Hindlimb muscle (tissue), 1 donor: ENCODE results near the gene TRANK1. TPM values are rescaled to one million over a fixed set of nuclear protein-coding genes. Genes with fewer than 3 reads are reported as not detected.
A peak's percentile ranks its signal among the peaks of the same experiment; 100 is the strongest.
"Not testable (repeated sequence)": the region's sequence is repeated elsewhere in the genome, so short reads cannot be mapped to it uniquely, and the experiment has no call there.

Experiments
- DNase-seq: peaks from one replicate; pipeline ENCODE4 v3.0.0-alpha.2; 2013
- polyA plus RNA-seq: library from polyadenylated mRNA; unstranded; fragments of 120-200 nt; gene quantifications from one replicate; pipeline ENCODE4 v1.2.1, GENCODE V29; 2013; ENCODE audit not compliant: insufficient read length

Gene TRANK1
- polyA plus RNA-seq, 1 donor: 5.0 TPM

DNA sequence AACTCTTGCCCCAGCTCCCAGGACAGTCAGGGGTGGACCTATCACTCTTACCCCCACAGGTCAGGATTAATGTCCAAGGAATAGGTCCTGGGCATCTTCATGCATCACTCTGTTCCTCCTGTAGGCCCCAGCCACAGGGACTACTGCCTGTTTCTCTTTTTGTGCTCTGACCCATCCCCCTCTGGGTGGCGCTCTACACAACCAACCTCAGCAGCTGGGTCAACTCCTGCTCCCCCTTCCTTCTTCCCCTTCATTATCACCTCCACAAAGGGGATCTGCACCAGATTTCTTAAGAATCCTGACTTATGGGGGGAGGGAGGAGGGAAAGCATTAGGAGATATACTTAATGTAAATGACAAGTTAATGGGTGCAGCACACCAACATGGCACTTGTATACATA, 12.2 kb upstream of the TRANK1 start:
- no peak for DNase-seq

DNA sequence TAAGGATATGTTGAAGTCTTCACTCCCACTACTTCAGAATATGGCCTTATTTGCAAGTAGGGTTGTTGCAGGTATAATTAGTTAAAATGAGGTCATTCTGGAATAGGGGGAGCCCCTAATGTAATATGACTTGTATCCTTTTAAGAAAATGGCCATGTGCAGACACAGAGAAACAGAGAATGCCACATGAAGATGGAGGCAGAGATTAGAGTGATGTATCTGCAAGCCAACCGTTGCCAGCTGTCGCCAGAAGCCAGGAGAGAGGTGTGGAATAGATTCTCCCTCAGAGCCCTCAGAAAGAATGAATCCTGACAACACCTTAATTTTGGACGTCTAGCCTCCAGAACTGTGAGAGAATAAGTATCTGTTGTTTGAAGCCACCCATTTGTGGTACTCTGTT, 11.3 kb upstream of the TRANK1 start:
- DNase-seq: no peak

DNA sequence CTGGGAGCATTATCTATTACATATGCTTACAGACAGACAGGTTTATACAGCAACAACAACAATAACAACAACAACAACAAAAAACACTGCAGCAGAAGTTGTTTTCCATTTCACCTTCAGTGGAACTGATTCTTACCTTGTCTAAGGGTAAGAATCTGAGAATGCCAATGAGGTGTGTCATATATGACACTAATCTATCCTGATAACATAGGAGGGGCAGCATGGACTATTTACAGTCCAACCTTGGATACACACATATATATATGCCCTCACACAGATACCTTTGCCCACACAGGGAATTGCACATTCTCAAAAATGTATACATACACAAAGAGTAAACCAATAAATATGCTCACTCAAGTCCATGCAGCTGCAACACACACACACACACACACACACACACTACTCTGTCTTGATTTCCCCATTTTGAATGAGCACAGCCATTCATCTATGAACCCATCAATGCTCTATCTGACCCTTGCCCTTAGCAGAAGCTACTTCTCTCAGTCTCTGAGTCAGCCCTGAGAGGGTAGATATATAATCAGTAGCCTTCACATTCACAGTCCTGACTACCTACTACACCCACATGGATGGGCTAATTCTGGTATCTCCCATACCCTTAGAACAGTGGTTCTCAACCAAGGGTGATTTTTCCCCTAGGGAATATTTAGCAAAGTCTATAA, 9.7 kb upstream of the TRANK1 start:
- no peak for DNase-seq

DNA sequence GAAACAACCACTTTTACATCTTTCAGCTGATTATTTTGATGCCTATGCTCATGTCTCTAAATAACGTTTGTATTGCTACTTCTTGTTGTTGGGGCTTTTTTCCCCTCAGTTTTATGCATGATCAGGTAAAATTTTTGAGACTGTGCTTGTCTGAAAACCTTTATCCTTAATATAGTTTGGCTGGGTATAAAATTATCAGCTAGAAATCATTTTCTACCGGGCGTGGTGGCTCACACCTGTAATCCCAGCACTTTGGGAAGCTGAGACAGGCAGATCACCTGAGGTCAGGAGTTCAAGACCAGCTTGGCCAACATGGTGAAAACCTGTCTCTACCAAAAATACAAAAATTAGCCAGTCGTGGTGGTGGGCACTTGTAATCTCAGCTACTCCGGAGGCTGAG, 3.0 kb upstream of the TRANK1 start:
- DNase-seq: not testable (repeated sequence)

DNA sequence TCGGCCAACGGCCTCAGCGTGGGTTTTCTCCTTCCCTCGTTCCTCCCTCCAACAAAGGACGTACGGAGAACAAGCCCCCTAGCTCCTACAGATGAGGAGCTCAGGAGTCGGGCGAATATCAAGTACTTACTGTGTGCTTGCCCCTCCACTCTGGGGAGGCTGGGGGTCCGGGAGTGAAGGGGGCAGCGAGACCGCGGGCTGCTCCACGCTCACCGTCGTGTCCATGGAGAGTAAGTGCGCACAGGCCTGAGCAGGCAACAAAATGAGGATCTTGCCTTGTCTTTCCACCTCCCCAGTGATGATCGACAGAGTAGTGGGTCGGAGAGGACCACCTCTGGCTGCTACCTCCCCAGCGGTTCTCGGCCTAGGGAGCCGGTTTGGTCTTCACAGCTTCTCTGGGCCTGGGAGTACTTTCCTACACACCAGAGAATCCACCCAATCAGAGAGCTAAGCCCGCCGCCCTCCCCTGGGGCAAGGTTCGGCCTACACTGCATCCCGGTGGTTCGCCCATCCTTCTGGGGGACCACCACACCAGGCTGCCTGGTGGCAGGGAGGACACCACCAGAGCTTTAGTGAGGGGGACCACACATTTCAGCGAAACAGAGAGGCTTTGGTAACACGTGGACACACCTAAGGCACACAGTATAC, 603 bp upstream of the TRANK1 start:
- DNase-seq: no peak

DNA sequence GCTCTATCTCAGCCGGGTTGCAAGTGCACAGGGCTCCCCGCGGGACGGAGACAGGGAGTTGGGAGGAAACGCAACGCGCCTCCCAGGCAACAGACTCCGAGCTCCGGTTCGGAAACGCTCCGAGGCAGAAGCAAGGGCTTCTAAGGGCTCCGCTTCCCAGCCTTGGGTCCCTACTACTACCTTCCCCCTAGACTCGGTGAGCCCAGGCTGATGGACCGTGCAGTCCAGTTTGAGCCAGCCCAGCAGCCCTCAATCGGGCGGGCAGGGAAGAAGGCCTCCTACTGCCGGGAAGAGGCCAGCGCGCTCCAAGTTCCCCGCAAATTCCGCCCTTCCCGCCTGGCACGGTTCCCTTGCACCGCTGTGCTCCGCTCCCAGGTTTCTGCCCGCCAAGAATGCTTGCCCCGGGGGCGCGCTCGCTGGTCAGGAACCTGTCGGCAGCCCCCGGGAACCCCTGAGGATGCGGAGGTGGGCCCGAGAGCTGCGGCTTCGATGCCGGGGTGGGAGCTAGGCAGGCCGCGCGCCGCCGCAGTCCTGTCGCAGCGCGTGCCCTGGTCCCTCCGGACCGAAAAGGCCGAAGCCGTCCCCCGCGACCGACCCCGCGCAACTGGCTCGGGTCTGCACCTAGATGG, 728 bp downstream of the TRANK1 start:
- DNase-seq: peak; percentile 76

DNA sequence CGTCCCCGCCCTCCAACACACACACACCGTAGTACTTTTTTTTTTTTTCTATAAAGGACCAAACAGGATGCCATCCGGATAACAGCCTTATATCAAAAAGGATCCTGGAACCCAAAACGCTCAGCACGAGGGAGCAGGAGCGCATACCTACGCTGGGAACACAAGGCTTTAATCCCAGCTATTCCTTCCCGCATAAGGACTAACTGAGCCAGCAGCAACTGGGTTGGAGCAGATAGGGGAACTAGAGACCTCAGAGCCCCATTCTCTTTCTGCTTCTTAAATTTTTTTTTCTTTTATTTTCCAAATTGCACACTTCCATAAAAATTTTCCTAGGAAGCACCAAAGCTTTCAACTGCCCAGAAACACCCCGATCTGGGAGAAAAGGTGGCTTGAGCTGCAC, 1.3 kb downstream of the TRANK1 start:
- DNase-seq: no peak

DNA sequence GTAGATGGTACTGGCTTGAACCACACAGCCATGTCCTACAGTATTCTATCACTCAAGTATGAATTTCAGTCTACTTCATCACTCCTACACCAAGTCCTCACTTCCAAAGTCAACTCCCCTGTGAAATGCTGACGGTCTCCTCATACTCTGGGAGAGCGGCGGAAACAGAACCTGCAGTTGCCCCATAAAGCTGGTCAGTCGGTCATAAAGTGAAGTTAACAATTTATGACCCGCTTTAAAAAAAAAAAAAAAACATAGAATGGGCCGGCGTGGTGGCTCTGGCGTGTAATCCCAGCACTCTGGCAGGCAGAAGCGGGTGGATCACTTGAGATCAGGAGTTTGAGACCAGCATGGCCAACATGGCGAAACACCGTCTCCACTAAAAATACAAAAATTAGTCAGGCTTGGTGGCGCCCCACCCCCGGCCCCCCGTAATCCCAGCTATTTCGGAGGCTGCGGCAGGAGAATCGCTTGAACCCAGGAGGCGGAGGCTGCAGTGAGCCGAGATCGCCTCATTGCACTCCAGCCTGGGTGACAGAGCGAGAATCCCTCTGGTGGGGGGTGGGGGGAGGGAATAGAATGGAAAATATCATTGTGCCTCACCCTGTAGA, 2.1 kb downstream of the TRANK1 start:
- no peak for DNase-seq

DNA sequence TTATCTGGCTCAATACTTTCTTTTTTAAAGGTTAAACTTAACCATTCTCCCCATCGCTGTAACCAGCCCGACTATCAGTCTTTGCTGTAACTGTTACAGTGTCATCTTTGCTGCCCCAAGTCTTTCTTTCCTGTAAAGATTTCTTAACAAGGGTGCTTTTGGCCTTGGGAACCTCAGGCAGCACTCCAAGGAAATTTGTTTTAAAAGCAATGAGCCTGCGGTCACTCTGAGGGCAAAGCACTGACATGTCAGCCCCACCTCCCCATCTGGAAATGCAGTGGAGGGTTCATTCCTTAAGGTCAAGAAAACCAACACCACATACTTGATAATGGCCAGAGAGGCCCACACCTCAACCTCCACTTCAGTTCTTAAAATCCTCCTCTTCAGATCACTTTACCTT, 3.2 kb downstream of the TRANK1 start:
- DNase-seq: no peak

DNA sequence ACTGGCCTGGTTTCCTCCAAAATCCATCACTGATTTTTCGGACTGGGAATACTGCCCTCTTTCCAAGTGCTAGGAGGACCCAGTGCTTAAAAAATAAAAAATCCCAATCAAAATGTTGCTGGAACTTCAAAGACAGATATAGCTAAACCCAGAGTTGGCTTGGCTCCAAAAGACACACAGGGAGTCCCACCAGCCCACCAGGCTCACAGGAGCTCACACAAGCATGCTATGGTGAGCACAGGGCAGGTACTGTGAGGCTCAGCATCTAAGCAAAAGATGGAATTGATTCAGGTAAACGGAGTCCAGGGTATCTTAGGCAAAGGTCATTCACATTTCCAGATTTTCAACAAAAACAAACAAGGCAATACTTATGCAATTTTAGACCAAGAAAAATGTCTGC, 3.7 kb downstream of the TRANK1 start:
- DNase-seq: no peak

DNA sequence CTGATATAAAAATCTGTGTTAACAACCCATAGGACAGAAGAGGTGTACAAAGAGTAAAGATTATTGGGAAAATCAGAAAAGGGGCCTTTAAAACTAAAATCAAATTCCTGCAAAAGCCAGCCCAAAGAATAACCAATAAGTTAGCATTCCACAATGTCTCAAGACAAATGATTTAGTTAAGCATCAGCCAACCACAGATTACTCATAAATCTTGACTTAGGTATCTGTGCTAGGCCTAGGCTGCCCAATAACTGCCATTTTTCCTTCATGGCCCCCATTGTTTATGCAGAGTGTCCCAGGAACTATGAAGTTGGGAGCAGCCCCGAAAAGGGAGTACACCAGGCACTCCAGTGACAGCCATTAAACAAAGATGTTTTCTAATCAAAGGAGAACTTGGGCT, 7.4 kb downstream of the TRANK1 start:
- DNase-seq: no peak

DNA sequence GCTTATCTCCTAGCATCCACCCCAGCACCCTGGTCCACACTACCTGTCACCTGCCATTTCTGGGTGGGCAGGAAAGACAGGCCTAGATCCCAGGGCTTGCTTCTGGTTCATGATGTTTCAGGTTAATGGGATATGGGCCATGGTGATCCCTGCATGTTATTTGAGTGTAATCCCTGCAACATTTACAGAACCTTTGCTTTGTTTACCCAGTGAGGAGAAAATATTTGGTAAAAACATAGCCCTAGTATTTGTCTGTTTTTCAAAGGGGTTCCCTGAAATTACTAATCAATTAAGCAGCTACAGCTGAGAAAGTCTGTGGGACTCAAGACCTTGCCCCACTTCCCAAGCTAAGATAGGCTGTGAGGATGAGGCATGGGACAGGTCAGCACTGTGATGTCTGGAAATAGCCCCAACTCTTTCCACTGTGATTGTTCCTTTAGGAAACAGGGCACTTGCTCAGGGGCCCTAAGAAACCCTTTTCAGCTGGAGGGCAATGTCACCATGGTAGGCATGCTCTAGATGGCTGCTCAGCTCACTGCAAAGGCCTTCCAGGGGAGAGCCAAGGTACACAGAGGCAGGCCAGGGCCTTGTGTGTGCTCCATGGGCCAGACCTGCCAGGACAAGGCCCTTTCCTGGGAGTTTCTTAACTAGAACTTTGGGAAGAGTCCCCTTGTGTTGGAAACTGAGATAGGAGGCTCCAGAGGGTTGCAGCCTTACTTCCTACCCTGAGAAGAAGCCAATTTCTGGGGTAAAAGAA, 11.1 kb downstream of the TRANK1 start:
- DNase-seq: no peak

DNA sequence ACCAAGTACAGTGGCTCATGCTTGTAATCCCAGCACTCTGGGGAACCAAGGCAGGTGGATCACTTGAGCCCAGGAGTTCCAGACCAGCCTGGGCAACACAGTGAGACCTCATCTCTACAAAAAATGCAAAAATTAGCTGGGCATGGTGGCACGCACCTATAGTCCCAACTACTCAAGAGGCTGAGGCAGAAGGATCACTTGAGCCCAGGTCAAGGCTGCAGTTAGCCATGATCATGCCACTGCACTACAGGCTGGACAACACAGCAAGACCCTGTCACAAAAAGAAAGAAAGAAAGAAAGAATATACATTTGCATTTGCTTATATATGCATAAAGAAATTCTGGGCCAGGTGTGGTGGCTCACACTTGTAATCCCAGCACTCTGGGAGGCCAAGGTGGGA, 13.4 kb downstream of the TRANK1 start:
- DNase-seq: not testable (repeated sequence)

DNA sequence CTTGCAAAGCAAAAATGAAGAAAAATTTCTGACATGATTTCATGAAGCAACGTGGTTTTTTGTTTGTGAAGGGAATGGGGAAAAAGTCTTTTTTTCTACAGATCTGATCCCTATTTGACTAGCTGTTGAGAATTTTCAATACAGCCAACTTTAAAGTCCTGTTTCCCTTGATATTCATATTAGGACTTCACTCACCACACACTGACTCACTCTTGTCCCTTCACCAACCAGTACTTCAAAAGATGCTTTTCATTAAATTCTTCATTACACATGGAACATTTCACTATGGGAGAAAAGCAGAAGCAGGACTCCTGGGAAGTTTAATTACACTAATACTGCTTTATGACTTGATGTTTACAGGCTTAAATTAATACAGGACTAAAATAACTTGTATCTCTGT, 16.6 kb downstream of the TRANK1 start:
- no peak for DNase-seq

DNA sequence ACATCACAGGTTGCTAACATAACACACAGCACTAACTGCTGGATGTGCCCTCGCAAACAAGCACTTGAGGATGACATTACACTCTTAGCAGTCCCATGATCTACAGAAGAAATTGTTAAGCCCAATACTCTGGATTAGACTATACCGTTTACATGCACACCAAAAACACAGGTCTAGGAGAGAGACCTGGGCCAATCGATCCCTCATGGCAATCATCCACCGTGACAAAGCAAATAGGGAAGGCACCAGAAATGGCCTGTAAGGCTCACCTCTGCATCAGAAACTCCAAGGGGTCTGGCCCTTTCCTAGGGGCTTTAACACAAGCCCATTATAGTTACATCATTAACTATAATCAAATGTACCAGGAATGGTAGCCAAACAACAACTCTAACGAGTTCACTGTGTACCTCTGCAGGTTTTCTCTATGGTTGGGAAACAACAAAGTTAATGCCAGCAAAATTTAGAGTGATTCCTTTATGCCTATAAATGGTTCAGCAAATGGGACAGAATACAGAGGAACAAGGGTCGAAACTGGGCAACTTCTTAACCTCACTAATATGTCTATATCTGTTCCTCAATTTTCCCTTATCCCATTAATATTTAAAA, 18.5 kb downstream of the TRANK1 start:
- DNase-seq: no peak

DNA sequence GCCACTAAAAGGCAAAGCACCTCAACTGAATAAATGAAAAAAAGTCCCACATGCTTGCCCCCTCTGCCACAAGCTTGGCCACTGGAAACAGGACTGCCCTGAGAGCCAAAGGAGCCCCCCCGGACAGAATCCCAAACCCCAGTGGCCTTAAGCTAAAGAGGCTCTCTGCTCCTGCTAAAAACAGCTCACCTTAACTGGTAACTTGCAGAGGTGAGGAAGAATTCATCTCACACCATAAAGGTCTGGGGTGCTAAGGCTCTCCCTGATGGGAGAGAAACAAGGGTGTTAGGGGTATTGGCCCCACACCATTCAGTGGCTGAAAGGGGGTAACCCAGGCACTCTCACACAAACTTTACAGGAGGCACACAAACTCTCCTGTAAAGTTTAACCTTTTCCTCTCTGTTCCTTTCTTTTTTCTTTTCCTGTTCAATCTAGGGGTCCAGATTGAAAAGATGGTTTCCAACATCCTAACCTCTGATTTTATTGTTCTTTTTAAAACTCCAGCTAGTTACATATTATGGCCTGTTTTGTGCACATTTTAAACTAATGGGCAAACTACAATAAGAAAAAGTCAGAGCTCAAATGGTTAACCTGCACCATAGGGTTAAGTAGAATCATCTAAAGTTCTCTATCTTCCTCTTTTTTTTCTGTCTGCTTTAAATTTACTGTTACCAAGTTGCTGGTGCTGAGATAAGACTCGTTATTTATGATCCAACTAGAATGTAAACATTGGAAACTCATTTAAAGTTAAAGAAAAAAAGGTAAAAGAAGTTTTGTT, 19.9 kb downstream of the TRANK1 start:
- DNase-seq: no peak

DNA sequence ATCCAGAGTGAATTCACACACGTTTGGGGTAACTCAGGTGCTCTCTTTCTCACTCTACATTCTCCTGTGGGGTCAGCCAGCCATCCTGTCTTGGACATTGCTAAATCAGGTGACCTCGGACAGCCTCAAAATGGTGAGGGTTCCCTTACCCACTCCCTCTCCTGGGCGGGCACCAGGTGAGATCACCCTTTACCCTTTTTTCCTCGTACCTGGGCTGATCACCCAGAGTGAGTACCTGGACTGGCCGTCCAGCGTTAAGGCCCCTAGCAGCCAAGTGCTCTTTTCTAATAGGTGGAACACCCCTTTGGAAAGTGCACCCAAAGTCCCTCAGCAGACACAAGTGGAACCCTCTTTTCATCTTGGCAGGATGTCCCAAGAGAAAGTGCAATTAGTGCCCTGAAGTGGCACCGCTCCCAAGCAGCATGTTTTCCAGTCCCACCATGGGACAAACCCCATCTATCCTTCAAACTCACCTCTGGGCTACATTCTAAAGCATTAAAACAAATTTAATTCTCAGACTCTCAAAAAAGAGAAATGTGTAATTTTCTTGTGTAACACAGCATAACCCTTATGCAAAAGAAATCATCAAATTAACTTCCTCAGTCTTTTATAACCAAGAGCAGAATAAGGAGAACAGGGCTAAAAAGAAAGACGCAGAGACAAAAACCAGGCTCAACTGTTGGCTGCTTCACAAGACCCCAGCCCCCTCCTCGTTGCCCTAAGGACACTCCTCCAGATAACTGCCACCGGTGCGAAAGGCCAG, 20.7 kb downstream of the TRANK1 start:
- DNase-seq: no peak

DNA sequence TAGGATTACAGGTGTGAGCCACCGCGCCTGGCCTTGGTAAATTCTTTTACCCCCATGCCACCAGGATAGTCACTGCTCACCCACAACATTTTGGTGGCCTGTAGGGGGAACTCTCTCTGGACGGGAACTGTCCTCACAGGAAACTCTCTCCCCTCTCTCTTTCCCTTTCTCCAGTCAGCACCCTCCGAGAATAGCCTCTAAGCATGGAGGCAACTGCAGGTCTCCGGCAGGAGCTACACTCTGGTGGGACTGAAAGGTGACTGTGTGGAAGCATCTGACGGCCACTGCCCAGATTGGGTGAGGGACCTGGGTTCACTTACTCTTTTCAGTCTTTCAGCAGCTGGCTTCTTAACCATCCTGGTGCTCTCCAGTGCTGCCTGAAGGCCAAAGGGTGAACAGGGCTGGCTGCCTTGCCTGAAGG, 21.3 kb downstream of the TRANK1 start:
- DNase-seq: no peak

DNA sequence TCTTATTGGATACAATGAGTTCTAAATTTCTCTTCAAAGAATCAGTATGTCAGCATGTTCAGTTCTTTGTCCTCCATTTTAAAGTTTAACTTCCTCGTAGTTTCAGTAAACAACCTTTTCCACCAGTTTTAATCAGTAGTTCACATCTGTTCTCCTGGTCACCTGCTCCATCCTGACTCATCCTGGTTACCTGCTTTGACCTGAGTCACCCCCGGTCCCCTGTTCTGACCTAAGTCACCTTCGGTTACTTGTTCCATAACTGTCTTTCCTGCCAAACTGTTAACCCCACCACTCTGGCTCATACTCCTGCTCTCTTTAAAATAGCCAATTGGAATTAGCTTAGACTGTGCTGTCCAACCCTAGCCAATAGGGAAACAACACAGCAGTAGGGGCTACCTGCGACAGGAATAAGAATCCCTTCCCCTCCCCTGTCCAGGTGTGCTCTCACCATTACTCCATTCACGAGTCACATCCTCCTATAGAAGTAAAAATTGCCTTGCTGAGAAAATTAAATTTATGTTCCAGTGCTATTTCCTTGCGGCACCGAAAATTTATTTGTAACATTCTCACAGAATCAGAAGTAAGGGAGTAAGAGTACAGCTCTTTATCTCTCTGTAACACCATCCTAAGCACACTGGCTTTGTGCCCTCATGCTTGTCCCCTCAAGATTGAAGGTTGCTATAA, 23.8 kb downstream of the TRANK1 start:
- no peak for DNase-seq

DNA sequence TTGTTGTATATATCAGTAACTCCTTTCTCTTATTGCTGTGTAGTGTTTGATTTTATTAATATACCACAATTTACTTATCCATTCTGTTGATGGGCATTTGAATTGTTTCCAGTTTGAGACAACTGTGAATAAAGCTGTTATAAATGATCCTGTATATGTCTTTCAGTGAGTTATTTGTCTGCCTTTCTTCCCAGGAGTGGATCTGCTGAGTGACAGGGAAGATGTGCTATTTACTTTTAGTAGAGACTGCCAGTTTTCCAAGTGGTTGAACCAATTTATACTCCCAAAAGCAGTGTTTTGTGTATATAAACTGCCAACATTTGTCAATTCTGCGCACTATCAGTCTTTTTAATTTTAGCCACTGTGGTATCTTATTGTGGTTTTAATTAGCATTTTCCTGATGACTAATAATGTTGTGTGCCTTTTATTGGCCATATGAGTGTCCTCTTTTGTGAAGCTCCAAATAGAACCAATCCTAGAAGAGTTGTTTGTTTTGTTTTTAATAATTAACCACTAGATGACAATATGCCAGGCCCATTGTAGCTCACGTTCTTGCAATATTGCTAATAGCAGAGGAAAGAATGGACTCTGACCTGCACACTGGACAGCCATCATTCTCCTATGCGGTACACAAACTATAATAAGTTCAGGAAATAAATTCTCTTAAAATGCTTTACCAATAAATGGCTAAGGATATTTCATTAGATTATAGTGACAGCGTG, 25.3 kb downstream of the TRANK1 start:
- no peak for DNase-seq
